Measurements from ENCODE around the gene ZNF180.

The ZNF180 gene

DNA sequence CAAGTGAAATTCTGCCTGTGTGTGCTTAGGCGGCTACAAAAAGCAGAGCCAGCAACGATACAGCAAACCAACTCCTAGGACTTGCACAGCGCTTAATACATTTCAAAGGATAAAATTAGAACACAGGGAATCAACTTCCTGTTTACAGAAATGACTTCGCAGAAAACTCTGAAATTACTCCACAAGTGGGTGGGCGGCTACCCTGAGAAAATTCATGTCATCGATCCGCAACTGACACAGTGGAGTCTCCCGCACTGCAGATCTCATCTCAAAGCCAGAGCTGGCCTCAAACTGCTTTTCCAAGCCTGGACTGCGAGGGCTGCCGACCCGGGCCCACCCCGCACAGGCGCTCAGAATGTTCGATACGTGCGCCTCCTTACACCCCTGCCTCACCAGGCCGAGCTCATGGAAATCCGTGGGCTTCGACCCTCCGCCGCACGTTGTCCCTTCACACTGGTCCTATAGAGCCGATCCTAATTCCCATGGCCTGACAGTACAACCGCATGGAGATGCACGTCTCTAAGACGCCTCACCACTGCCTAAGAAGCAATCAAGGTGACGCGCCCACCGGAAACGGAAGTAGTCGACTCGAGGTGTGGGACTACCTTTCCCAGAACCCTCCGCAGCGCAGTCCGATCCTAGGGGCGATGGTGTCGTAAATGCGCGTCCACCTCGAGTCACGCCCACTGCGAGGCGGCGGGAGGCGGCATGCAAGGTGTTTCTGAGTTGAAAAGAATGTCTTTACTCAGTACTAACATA is 52.2 kb downstream of the ZNF180 start, which contains the start of gene ZNF229 (continued):
- TF ChIP-seq ZNF548 (tag by site-specific recombination; IDR thresholded peaks at IDR 0.05) (no peak), ZNF114 (tag by site-specific recombination; IDR thresholded peaks at IDR 0.05) (no peak), ZNF391 (tag by site-specific recombination; IDR thresholded peaks at IDR 0.05; ENCODE audit: borderline replicate concordance, low read depth) (no peak), HOXA7 (CRISPR knock-in tag; IDR thresholded peaks at IDR 0.05; ENCODE audit: borderline replicate concordance) (no peak), ZNF292 (tag by site-specific recombination; IDR thresholded peaks at IDR 0.05; ENCODE audit: borderline replicate concordance, low read depth) (no peak), ZNF664 (tag by site-specific recombination; IDR thresholded peaks at IDR 0.05) (no peak), ZSCAN5A (tag by site-specific recombination; IDR thresholded peaks at IDR 0.05) (no peak), KLF8 (tag by site-specific recombination; IDR thresholded peaks at IDR 0.05) (peak; percentile 87), ZNF174 (tag by site-specific recombination; IDR thresholded peaks at IDR 0.05) (no peak), ZNF280D (tag by site-specific recombination; IDR thresholded peaks at IDR 0.05) (peak; percentile 65; the same call in 1 of the 2 replicates), ZNF585B (tag by site-specific recombination; IDR thresholded peaks at IDR 0.05) (no peak), KLF16 (tag by site-specific recombination; IDR thresholded peaks at IDR 0.05) (peak; percentile 78), ZBTB11 (tag by site-specific recombination; conservative IDR thresholded peaks at IDR 0.05; ENCODE audit: low read depth) (peak; percentile 93), ATF2 (tag by site-specific recombination; IDR thresholded peaks at IDR 0.05; ENCODE audit: low read depth) (no peak), ZNF302 (tag by site-specific recombination; IDR thresholded peaks at IDR 0.05; ENCODE audit: low read depth) (no peak), TRIM28 (IDR thresholded peaks at IDR 0.05; ENCODE audit: borderline replicate concordance, low read length) (no peak), CTCF (tag by site-specific recombination; IDR thresholded peaks at IDR 0.05) (no peak), ZNF670 (tag by site-specific recombination; IDR thresholded peaks at IDR 0.05; ENCODE audit: low read depth) (no peak), ZNF530 (tag by site-specific recombination; IDR thresholded peaks at IDR 0.05; ENCODE audit: low read depth) (no peak), ZNF677 (tag by site-specific recombination; IDR thresholded peaks at IDR 0.05) (no peak), ZNF449 (tag by site-specific recombination; IDR thresholded peaks at IDR 0.05) (no peak), WT1 (tag by site-specific recombination; IDR thresholded peaks at IDR 0.05) (no peak), OSR2 (tag by site-specific recombination; IDR thresholded peaks at IDR 0.05) (no peak)
- TF ChIP-seq, protein P1, sequence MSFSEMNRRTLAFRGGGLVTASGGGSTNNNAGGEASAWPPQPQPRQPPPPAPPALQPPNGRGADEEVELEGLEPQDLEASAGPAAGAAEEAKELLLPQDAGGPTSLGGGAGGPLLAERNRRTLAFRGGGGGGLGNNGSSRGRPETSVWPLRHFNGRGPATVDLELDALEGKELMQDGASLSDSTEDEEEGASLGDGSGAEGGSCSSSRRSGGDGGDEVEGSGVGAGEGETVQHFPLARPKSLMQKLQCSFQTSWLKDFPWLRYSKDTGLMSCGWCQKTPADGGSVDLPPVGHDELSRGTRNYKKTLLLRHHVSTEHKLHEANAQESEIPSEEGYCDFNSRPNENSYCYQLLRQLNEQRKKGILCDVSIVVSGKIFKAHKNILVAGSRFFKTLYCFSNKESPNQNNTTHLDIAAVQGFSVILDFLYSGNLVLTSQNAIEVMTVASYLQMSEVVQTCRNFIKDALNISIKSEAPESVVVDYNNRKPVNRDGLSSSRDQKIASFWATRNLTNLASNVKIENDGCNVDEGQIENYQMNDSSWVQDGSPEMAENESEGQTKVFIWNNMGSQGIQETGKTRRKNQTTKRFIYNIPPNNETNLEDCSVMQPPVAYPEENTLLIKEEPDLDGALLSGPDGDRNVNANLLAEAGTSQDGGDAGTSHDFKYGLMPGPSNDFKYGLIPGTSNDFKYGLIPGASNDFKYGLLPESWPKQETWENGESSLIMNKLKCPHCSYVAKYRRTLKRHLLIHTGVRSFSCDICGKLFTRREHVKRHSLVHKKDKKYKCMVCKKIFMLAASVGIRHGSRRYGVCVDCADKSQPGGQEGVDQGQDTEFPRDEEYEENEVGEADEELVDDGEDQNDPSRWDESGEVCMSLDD (tag by site-specific recombination; IDR thresholded peaks at IDR 0.05) = no peak
